ENCODE results near the gene ODF2L. TPM values are rescaled to one million over a fixed set of nuclear protein-coding genes. Genes with fewer than 3 reads are reported as not detected.

Gene ODF2L
- polyA plus RNA-seq, 1 experiment = 25.6 TPM

- ChIA-PET CTCF (no interaction called here), POLR2A (interaction anchor here (0.6 kb wide), 1 partner anchor 34 kb away, joined by 4 read pairs; no protein-coding TSS in a partner anchor)
- Histone ChIP-seq H3K27me3 (ENCODE audit: control insufficient read depth, insufficient read depth, low read length) (no peaks in the 10 kb centered on the region), H3K4me3 (ENCODE audit: low read depth, low read length) (no peak overlapping the region), H3K27ac (ENCODE audit: low read depth, low read length) (no peak overlapping the region), H3K9me3 (ENCODE audit: control insufficient read depth, insufficient read depth, low read length) (no peaks in the 10 kb centered on the region)
- TF ChIP-seq CTCF (IDR thresholded peaks at IDR 0.05; ENCODE audit: low read depth, low read length) = no peak
- no peak for DNase-seq (ENCODE audit: low read depth, low spot score)
Observed at GRCh38 chr1:86325264-86325663, 70.9 kb downstream of the ODF2L start.

- TF ChIP-seq CTCF (IDR thresholded peaks at IDR 0.05; ENCODE audit: low read depth, low read length) = no peak
- H3K4me3 ChIP-seq (ENCODE audit: low read depth, low read length) = no peak overlapping the region
- DNase-seq (ENCODE audit: low read depth, low spot score) = no peak
- H3K27ac ChIP-seq (ENCODE audit: low read depth, low read length) = no peak overlapping the region
- CTCF ChIA-PET = no interaction called here
- no peaks in the 10 kb centered on the region for H3K9me3 ChIP-seq (ENCODE audit: control insufficient read depth, insufficient read depth, low read length)
- POLR2A ChIA-PET = no interaction called here
- no peaks in the 10 kb centered on the region for H3K27me3 ChIP-seq (ENCODE audit: control insufficient read depth, insufficient read depth, low read length)
Observed at GRCh38 chr1:86324130-86324822, 71.8 kb downstream of the ODF2L start.

- no peak overlapping the region for H3K27ac ChIP-seq (ENCODE audit: low read depth, low read length)
- H3K9me3 ChIP-seq (ENCODE audit: control insufficient read depth, insufficient read depth, low read length) = no peaks in the 10 kb centered on the region
- H3K27me3 ChIP-seq (ENCODE audit: control insufficient read depth, insufficient read depth, low read length) = no peaks in the 10 kb centered on the region
- ChIA-PET CTCF (no interaction called here), POLR2A (no interaction called here)
- TF ChIP-seq CTCF (IDR thresholded peaks at IDR 0.05; ENCODE audit: low read depth, low read length) = no peak
- no peak for DNase-seq (ENCODE audit: low read depth, low spot score)
- H3K4me3 ChIP-seq (ENCODE audit: low read depth, low read length) = no peak overlapping the region
Observed at GRCh38 chr1:86322241-86322640, 73.9 kb downstream of the ODF2L start.

- no peak overlapping the region for H3K27ac ChIP-seq (ENCODE audit: low read depth, low read length)
- CTCF ChIA-PET = no interaction called here
- no peak for TF ChIP-seq CTCF (IDR thresholded peaks at IDR 0.05; ENCODE audit: low read depth, low read length)
- no peak for DNase-seq (ENCODE audit: low read depth, low spot score)
- H3K27me3 ChIP-seq (ENCODE audit: control insufficient read depth, insufficient read depth, low read length) = no peaks in the 10 kb centered on the region
- POLR2A ChIA-PET = no interaction called here
- no peaks in the 10 kb centered on the region for H3K9me3 ChIP-seq (ENCODE audit: control insufficient read depth, insufficient read depth, low read length)
- H3K4me3 ChIP-seq (ENCODE audit: low read depth, low read length) = no peak overlapping the region
Observed at GRCh38 chr1:86318436-86318835, 77.7 kb downstream of the ODF2L start.

GRCh38 chr1:86317926-86318325 lies 78.2 kb downstream of the ODF2L start:
- POLR2A ChIA-PET = no interaction called here
- DNase-seq (ENCODE audit: low read depth, low spot score) = no peak
- CTCF ChIA-PET = no interaction called here
- no peak for TF ChIP-seq CTCF (IDR thresholded peaks at IDR 0.05; ENCODE audit: low read depth, low read length)
- H3K27me3 ChIP-seq (ENCODE audit: control insufficient read depth, insufficient read depth, low read length) = no peaks in the 10 kb centered on the region
- H3K4me3 ChIP-seq (ENCODE audit: low read depth, low read length) = no peak overlapping the region
- no peaks in the 10 kb centered on the region for H3K9me3 ChIP-seq (ENCODE audit: control insufficient read depth, insufficient read depth, low read length)
- H3K27ac ChIP-seq (ENCODE audit: low read depth, low read length) = no peak overlapping the region

Data from AG04450 (cell line).